COLO668 (cell line): ENCODE data around the gene ECI2.
"Not testable (repeated sequence)": the region's sequence is repeated elsewhere in the genome, so short reads cannot be mapped to it uniquely, and the experiment has no call there.

ENCODE experiments used
- DNase-seq: peaks from one replicate; lab custom pipeline; 2025; ENCODE audit not compliant: unreplicated experiment; lab: John Stamatoyannopoulos, UW

Gene ECI2

GRCh38 chr6:4139272-4139671 is 3.9 kb upstream of the ECI2 start:
- DNase-seq = no peak

- DNase-seq = no peak
Measured at GRCh38 chr6:4138186-4138585, 2.8 kb upstream of the ECI2 start.

- DNase-seq = no peak
Measured at GRCh38 chr6:4136354-4136831, 1.0 kb upstream of the ECI2 start.

GRCh38 chr6:4135665-4136353 is 434 bp upstream of the ECI2 start:
- DNase-seq = peak; percentile 56

- DNase-seq = no peak
Measured at GRCh38 chr6:4133941-4134838, 1.2 kb downstream of the ECI2 start.

- peak; percentile 11 for DNase-seq
Measured at GRCh38 chr6:4130357-4130987, 4.9 kb downstream of the ECI2 start.

- DNase-seq = no peak
Measured at GRCh38 chr6:4129446-4129845, 5.9 kb downstream of the ECI2 start.

- no peak for DNase-seq
Measured at GRCh38 chr6:4128748-4129147, 6.6 kb downstream of the ECI2 start.

- no peak for DNase-seq
Measured at GRCh38 chr6:4128072-4128471, 7.3 kb downstream of the ECI2 start.

GRCh38 chr6:4125933-4126864 is 9.2 kb downstream of the ECI2 start:
- DNase-seq = no peak

- no peak for DNase-seq
Measured at GRCh38 chr6:4125500-4125899, 9.9 kb downstream of the ECI2 start.

GRCh38 chr6:4124351-4124750 is 11.0 kb downstream of the ECI2 start:
- no peak for DNase-seq

- no peak for DNase-seq
Measured at GRCh38 chr6:4115741-4116140, 19.6 kb downstream of the ECI2 start.

- DNase-seq = no peak
Measured at GRCh38 chr6:4114123-4114522, 21.3 kb downstream of the ECI2 start.

GRCh38 chr6:4113649-4114048 is 21.7 kb downstream of the ECI2 start:
- DNase-seq = no peak

GRCh38 chr6:4112366-4112765 is 23.0 kb downstream of the ECI2 start:
- DNase-seq = no peak

- DNase-seq = not testable (repeated sequence)
Measured at GRCh38 chr6:4109363-4109815, 26.0 kb downstream of the ECI2 start.

- no peak for DNase-seq
Measured at GRCh38 chr6:4108561-4109093, 26.7 kb downstream of the ECI2 start.

GRCh38 chr6:4107873-4108272 is 27.5 kb downstream of the ECI2 start:
- no peak for DNase-seq

GRCh38 chr6:4105980-4106536 is 29.3 kb downstream of the ECI2 start:
- no peak for DNase-seq
